ENCODE measurements around the gene NAV3.

GRCh38 chr12:78157199-78157598 is 326.5 kb downstream of the NAV3 start:
- TF ChIP-seq ZBTB33 (IDR thresholded peaks at IDR 0.05): no peak
- TF ChIP-seq CTCF (IDR thresholded peaks at IDR 0.05; ENCODE audit: low read depth, low read length, missing input control): no peak
- TF ChIP-seq RAD21 (IDR thresholded peaks at IDR 0.05): no peak
- no peak for TF ChIP-seq YY1 (IDR thresholded peaks at IDR 0.05)
- TF ChIP-seq EGR1 (IDR thresholded peaks at IDR 0.05; ENCODE audit: low read depth in 2 of 2): no peak
- TF ChIP-seq JUND (IDR thresholded peaks at IDR 0.05): no peak
- TF ChIP-seq TAF1 (conservative IDR thresholded peaks at IDR 0.05): no peak
- TF ChIP-seq, protein P1, sequence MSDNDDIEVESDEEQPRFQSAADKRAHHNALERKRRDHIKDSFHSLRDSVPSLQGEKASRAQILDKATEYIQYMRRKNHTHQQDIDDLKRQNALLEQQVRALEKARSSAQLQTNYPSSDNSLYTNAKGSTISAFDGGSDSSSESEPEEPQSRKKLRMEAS (IDR thresholded peaks at IDR 0.05): no peak
- TF ChIP-seq GABPA (IDR thresholded peaks at IDR 0.05 in 1 of 2, conservative IDR thresholded peaks at IDR 0.05 in 1 of 2): no peak
- TF ChIP-seq RXRA (IDR thresholded peaks at IDR 0.05): no peak
